ENCODE results near the gene LRRC4C. TPM values are rescaled to one million over a fixed set of nuclear protein-coding genes. Genes with fewer than 3 reads are reported as not detected.

LRRC4C gene
- total RNA-seq, 1 donor from 2014 or later, result 1.3 TPM

DNA sequence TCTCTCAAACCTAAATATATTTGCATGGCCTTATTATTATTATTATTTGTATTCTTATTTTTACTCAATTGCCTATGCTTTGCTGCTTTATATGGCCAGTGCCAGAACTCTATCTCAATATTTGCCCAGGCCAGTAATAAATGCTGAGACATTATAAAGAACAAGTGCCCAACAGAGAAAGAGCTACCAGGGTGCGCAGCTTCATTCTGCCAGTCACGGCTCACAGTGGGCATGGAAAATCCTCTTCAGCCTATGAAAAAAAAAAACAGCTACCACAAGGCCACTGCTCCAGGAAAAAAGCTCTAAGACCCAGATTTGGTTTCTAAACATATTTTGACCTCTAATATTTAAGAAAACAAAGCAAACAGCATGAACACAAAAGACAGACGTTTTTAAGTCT, 1223.6 kb downstream of the LRRC4C start:
- Mint-ChIP-seq H3K27ac (no peak overlapping the region), H3K4me3 (ENCODE audit: low read depth) (no peak overlapping the region), H3K9me3 (ENCODE audit: low read depth) (no peaks in the 10 kb centered on the region), H3K4me1 (ENCODE audit: low read depth) (no peaks in the 10 kb centered on the region), H3K27me3 (no peaks in the 10 kb centered on the region), H3K36me3 (ENCODE audit: insufficient read depth) (no peaks in the 10 kb centered on the region)
- TF ChIP-seq, protein P1, sequence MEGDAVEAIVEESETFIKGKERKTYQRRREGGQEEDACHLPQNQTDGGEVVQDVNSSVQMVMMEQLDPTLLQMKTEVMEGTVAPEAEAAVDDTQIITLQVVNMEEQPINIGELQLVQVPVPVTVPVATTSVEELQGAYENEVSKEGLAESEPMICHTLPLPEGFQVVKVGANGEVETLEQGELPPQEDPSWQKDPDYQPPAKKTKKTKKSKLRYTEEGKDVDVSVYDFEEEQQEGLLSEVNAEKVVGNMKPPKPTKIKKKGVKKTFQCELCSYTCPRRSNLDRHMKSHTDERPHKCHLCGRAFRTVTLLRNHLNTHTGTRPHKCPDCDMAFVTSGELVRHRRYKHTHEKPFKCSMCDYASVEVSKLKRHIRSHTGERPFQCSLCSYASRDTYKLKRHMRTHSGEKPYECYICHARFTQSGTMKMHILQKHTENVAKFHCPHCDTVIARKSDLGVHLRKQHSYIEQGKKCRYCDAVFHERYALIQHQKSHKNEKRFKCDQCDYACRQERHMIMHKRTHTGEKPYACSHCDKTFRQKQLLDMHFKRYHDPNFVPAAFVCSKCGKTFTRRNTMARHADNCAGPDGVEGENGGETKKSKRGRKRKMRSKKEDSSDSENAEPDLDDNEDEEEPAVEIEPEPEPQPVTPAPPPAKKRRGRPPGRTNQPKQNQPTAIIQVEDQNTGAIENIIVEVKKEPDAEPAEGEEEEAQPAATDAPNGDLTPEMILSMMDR (IDR thresholded peaks at IDR 0.05; ENCODE audit: unreplicated experiment), result no peak
- DNase-seq (ENCODE audit: low spot score, unreplicated experiment), result no peak

DNA sequence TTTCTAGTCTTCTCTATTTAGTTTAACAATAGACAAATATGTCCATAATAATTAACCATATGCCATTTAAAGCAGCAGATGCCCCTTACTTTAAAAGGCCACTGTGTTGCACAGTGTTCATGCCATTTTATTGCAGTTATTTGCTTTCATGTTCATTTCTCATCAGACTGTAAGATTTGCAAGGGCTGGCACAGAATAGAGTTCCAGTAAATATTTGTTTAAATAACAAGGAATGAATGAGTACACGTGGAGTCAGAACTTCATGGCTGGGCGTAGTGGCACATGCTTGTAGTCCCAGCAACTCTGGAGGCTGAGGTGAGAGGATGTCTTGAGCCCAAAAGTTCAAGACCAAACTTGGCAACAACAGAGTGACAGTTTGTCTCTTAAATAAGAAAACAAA, 1228.6 kb downstream of the LRRC4C start:
- Mint-ChIP-seq H3K4me1 (ENCODE audit: low read depth) (peaks cover 1% of the 10 kb centered on the region), H3K27me3 (no peaks in the 10 kb centered on the region), H3K36me3 (ENCODE audit: insufficient read depth) (no peaks in the 10 kb centered on the region), H3K27ac (no peak overlapping the region), H3K4me3 (ENCODE audit: low read depth) (no peak overlapping the region), H3K9me3 (ENCODE audit: low read depth) (no peaks in the 10 kb centered on the region)
- DNase-seq (ENCODE audit: low spot score, unreplicated experiment), result no peak
- TF ChIP-seq, protein P1 (IDR thresholded peaks at IDR 0.05; ENCODE audit: unreplicated experiment), result no peak

- Mint-ChIP-seq H3K36me3 (ENCODE audit: insufficient read depth) (no peaks in the 10 kb centered on the region), H3K27me3 (no peaks in the 10 kb centered on the region), H3K9me3 (ENCODE audit: low read depth) (no peaks in the 10 kb centered on the region), H3K4me1 (ENCODE audit: low read depth) (peaks cover 1% of the 10 kb centered on the region), H3K4me3 (ENCODE audit: low read depth) (no peak overlapping the region), H3K27ac (no peak overlapping the region)
- TF ChIP-seq, protein P1 (IDR thresholded peaks at IDR 0.05; ENCODE audit: unreplicated experiment), result no peak
- DNase-seq (ENCODE audit: low spot score, unreplicated experiment), result no peak
Observed at GRCh38 chr11:40228662-40229061, 1230.8 kb downstream of the LRRC4C start.

DNA sequence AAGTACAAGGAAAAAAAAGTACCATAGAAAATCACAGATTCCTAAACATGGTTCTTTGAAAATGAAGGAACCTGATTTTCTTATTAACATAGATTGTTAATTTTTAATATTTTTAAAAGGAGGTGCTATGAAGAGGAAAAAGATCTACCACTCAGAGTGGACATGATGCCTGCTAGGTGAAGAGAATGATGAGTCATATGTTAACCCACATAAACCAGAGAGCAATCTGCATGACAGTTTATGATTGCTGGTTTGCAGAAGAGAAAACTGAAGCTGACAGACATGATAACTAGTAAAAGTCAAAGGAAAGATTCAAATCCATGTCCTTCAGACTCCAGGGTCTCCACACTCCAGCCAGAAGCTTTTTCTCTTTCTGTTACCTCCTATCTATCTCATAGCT, 1231.7 kb downstream of the LRRC4C start:
- Mint-ChIP-seq H3K36me3 (ENCODE audit: insufficient read depth) (no peaks in the 10 kb centered on the region), H3K4me1 (ENCODE audit: low read depth) (peaks cover 1% of the 10 kb centered on the region), H3K9me3 (ENCODE audit: low read depth) (no peaks in the 10 kb centered on the region), H3K27me3 (no peaks in the 10 kb centered on the region), H3K27ac (no peak overlapping the region), H3K4me3 (ENCODE audit: low read depth) (no peak overlapping the region)
- TF ChIP-seq, protein P1 (IDR thresholded peaks at IDR 0.05; ENCODE audit: unreplicated experiment), result no peak
- no peak for DNase-seq (ENCODE audit: low spot score, unreplicated experiment)

- H3K27me3 Mint-ChIP-seq, result no peaks in the 10 kb centered on the region
- no peak overlapping the region for H3K27ac Mint-ChIP-seq
- H3K36me3 Mint-ChIP-seq (ENCODE audit: insufficient read depth), result no peaks in the 10 kb centered on the region
- H3K9me3 Mint-ChIP-seq (ENCODE audit: low read depth), result no peaks in the 10 kb centered on the region
- TF ChIP-seq, protein P1 (IDR thresholded peaks at IDR 0.05; ENCODE audit: unreplicated experiment), result no peak
- H3K4me3 Mint-ChIP-seq (ENCODE audit: low read depth), result no peak overlapping the region
- DNase-seq (ENCODE audit: low spot score, unreplicated experiment), result no peak
- H3K4me1 Mint-ChIP-seq (ENCODE audit: low read depth), result peaks cover 4% of the 10 kb centered on the region
Observed at GRCh38 chr11:40226654-40227053, 1232.8 kb downstream of the LRRC4C start.

Data from progenitor cell of endocrine pancreas (in vitro differentiated cells).